Measurements from ENCODE around the gene MYO3B. TPM values are rescaled to one million over a fixed set of nuclear protein-coding genes. Genes with fewer than 3 reads are reported as not detected.

MYO3B gene
- total and polyA plus RNA-seq, 8 donors, result 0.38 to 1.3 (median 0.52) TPM

- Histone ChIP-seq H3K36me3 (no peaks in the 10 kb centered on the region), H3K27me3 (no peaks in the 10 kb centered on the region), H3K4me3 (no peak overlapping the region), H3K4me1 (no peaks in the 10 kb centered on the region), H3K27ac (no peak overlapping the region), H3K9me3 (no peaks in the 10 kb centered on the region)
- ATAC-seq (no peak), DNase-seq (no peak), FAIRE-seq (no peak)
- TF ChIP-seq CTCF (IDR thresholded peaks at IDR 0.05), result no peak
- intact Hi-C loops (cut with DNase I), result no loop called here
Observed at GRCh38 chr2:170264865-170265264, 86.9 kb downstream of the MYO3B start.

GRCh38 chr2:170265321-170265720 is 87.4 kb downstream of the MYO3B start:
- Histone ChIP-seq H3K36me3 (no peaks in the 10 kb centered on the region), H3K27ac (no peak overlapping the region), H3K4me1 (no peaks in the 10 kb centered on the region), H3K4me3 (no peak overlapping the region), H3K27me3 (no peaks in the 10 kb centered on the region), H3K9me3 (no peaks in the 10 kb centered on the region)
- no peak for ATAC-seq
- no peak for TF ChIP-seq CTCF (IDR thresholded peaks at IDR 0.05)
- FAIRE-seq, result no peak
- no peak for DNase-seq
- intact Hi-C loops (cut with DNase I), result no loop called here

- 36 to 51% methylated on average over 1 of the region's 1 CpG for WGBS, 2 donors
- no peaks in the 10 kb centered on the region for H3K36me3 ChIP-seq
- H3K27me3 ChIP-seq, result no peaks in the 10 kb centered on the region
- no peaks in the 10 kb centered on the region for H3K4me1 ChIP-seq
- no peak for FAIRE-seq
- TF ChIP-seq CTCF (IDR thresholded peaks at IDR 0.05), result no peak
- ATAC-seq, result no peak
- no peak for DNase-seq
- intact Hi-C loops (cut with DNase I), result no loop called here
- H3K9me3 ChIP-seq, result no peaks in the 10 kb centered on the region
- no peak overlapping the region for H3K4me3 ChIP-seq
- no peak overlapping the region for H3K27ac ChIP-seq
Observed at GRCh38 chr2:170266358-170266757, 88.4 kb downstream of the MYO3B start.

- Histone ChIP-seq H3K27me3 (no peaks in the 10 kb centered on the region), H3K4me1 (no peaks in the 10 kb centered on the region), H3K4me3 (no peak overlapping the region), H3K27ac (no peak overlapping the region), H3K9me3 (no peaks in the 10 kb centered on the region), H3K36me3 (no peaks in the 10 kb centered on the region)
- DNase-seq, result no peak
- ATAC-seq, result no peak
- TF ChIP-seq CTCF (IDR thresholded peaks at IDR 0.05), result no peak
- intact Hi-C loops (cut with DNase I), result no loop called here
- no peak for FAIRE-seq
Observed at GRCh38 chr2:170267071-170267470, 89.1 kb downstream of the MYO3B start.

GRCh38 chr2:170270278-170270864 is 92.4 kb downstream of the MYO3B start:
- H3K4me1 ChIP-seq, result no peaks in the 10 kb centered on the region
- H3K27ac ChIP-seq, result no peak overlapping the region
- no peak overlapping the region for H3K4me3 ChIP-seq
- ATAC-seq, result no peak
- intact Hi-C loops (cut with DNase I), result no loop called here
- whole genome bisulfite sequencing, 2 donors, result 59 to 69% methylated on average over 6 of the region's 6 CpGs
- TF ChIP-seq CTCF (IDR thresholded peaks at IDR 0.05), result no peak
- FAIRE-seq, result no peak
- H3K9me3 ChIP-seq, result no peaks in the 10 kb centered on the region
- no peaks in the 10 kb centered on the region for H3K27me3 ChIP-seq
- H3K36me3 ChIP-seq, result no peaks in the 10 kb centered on the region
- DNase-seq, result no peak

Measured in pancreas (tissue), 10 donors.